ENCODE data around the gene DCC.

Gene DCC

DNA sequence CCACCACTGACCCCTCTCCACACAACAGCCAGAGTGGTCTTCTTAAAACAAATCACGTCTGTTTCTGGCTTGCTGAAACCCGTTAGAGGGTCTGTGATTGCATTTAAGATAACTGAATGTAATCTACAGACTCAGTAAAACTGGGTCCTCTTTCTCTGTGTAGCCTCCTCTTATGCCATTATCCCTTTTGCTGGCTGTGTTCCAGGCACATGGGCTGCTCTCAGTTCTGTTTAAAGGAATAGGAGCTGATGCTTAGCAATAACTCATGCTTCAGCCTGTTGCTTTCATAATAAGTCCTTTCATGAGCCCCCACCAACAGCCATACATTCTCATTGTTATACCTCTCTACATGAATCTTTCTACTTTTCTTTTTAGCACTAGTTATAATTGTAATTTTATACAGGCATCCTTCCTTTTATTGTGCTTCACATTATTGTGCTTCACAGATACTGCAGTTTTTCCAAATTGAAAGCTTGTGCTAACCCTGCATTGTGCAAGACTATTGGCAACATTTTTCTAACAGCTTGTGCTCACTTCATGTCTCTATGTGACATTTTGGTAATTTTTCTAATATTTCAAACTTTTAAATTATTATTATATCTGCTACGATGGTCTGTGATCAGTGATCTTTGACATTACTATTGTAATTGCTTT lies 1101.9 kb downstream of the DCC start:
- H3K9ac ChIP-seq, result no peak overlapping the region
- no peaks in the 10 kb centered on the region for H3K79me2 ChIP-seq
- no peaks in the 10 kb centered on the region for H3K27me3 ChIP-seq (ENCODE audit: control insufficient read depth, insufficient read depth, low read length)
- H3K4me3 ChIP-seq (ENCODE audit: low read depth, low read length), result no peak overlapping the region
- TF ChIP-seq, protein P1, sequence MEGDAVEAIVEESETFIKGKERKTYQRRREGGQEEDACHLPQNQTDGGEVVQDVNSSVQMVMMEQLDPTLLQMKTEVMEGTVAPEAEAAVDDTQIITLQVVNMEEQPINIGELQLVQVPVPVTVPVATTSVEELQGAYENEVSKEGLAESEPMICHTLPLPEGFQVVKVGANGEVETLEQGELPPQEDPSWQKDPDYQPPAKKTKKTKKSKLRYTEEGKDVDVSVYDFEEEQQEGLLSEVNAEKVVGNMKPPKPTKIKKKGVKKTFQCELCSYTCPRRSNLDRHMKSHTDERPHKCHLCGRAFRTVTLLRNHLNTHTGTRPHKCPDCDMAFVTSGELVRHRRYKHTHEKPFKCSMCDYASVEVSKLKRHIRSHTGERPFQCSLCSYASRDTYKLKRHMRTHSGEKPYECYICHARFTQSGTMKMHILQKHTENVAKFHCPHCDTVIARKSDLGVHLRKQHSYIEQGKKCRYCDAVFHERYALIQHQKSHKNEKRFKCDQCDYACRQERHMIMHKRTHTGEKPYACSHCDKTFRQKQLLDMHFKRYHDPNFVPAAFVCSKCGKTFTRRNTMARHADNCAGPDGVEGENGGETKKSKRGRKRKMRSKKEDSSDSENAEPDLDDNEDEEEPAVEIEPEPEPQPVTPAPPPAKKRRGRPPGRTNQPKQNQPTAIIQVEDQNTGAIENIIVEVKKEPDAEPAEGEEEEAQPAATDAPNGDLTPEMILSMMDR (IDR thresholded peaks at IDR 0.05), result no peak
- no peaks in the 10 kb centered on the region for H3K36me3 ChIP-seq (ENCODE audit: control insufficient read depth, insufficient read depth, low read length)
- H2AFZ ChIP-seq, result no peak overlapping the region
- H3K27ac ChIP-seq, result no peak overlapping the region
- no peaks in the 10 kb centered on the region for H3K4me1 ChIP-seq
- no peak overlapping the region for H3K4me2 ChIP-seq (ENCODE audit: low read length)
- no peaks in the 10 kb centered on the region for H3K9me3 ChIP-seq (ENCODE audit: control insufficient read depth, low read length)

- Histone ChIP-seq H3K9me3 (ENCODE audit: control insufficient read depth, low read length) (no peaks in the 10 kb centered on the region), H3K4me3 (ENCODE audit: low read depth, low read length) (no peak overlapping the region), H3K4me2 (ENCODE audit: low read length) (no peak overlapping the region), H3K79me2 (no peaks in the 10 kb centered on the region), H3K9ac (no peak overlapping the region), H3K27me3 (ENCODE audit: control insufficient read depth, insufficient read depth, low read length) (no peaks in the 10 kb centered on the region), H3K4me1 (no peaks in the 10 kb centered on the region), H3K36me3 (ENCODE audit: control insufficient read depth, insufficient read depth, low read length) (no peaks in the 10 kb centered on the region), H2AFZ (no peak overlapping the region), H3K27ac (no peak overlapping the region)
- TF ChIP-seq, protein P1 (IDR thresholded peaks at IDR 0.05), result no peak
These were observed 1102.4 kb downstream of the DCC start for GRCh38 chr18:53442415-53442783.

DNA sequence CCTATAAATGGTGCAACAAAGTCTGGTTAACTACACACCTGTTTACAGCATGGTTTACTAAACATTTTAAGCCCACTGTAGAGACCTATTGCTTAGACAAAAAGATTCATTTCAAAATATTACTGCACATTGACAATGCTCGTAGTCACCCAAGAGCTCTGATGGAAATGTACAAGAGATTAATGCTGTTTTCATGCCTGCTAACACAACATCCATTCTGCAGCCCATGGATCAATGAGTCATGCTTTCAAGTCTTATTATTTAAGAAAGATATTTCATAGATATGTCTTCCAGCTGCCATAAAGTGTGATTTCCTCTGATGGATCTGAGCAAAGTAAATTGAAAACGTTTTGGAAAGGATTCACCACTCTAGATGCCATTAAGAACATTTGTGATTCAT lies 1103.3 kb downstream of the DCC start:
- Histone ChIP-seq H3K27me3 (ENCODE audit: control insufficient read depth, insufficient read depth, low read length) (no peaks in the 10 kb centered on the region), H3K27ac (no peak overlapping the region), H3K4me2 (ENCODE audit: low read length) (no peak overlapping the region), H3K36me3 (ENCODE audit: control insufficient read depth, insufficient read depth, low read length) (no peaks in the 10 kb centered on the region), H2AFZ (no peak overlapping the region), H3K79me2 (no peaks in the 10 kb centered on the region), H3K4me3 (ENCODE audit: low read depth, low read length) (no peak overlapping the region), H3K9me3 (ENCODE audit: control insufficient read depth, low read length) (no peaks in the 10 kb centered on the region), H3K4me1 (no peaks in the 10 kb centered on the region), H3K9ac (no peak overlapping the region)
- TF ChIP-seq, protein P1 (IDR thresholded peaks at IDR 0.05), result no peak

DNA sequence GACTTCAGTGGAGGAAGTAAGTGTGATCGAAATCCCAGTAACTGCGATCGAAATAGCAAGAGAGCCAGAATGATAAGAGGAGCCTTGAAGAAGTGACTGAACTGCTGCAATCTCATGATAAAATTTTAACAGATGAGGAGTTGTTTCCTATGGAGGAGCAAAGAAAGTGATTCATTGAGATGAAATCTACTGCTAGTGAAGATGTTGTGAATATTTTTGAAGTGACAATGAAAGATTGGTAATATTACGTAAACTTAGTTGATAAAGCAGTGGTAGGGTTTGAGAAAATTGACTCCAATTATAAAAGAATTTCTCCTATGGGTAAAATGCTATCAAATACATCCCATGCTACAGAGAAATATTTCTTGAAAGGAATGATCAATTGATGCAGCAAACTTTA lies 1103.8 kb downstream of the DCC start:
- Histone ChIP-seq H3K27ac (no peak overlapping the region), H3K4me3 (ENCODE audit: low read depth, low read length) (no peak overlapping the region), H3K9ac (no peak overlapping the region), H3K36me3 (ENCODE audit: control insufficient read depth, insufficient read depth, low read length) (no peaks in the 10 kb centered on the region), H3K4me2 (ENCODE audit: low read length) (no peak overlapping the region), H3K27me3 (ENCODE audit: control insufficient read depth, insufficient read depth, low read length) (no peaks in the 10 kb centered on the region), H3K4me1 (no peaks in the 10 kb centered on the region), H3K79me2 (no peaks in the 10 kb centered on the region), H2AFZ (no peak overlapping the region), H3K9me3 (ENCODE audit: control insufficient read depth, low read length) (no peaks in the 10 kb centered on the region)
- TF ChIP-seq, protein P1 (IDR thresholded peaks at IDR 0.05), result no peak

GRCh38 chr18:53451902-53452301 lies 1111.9 kb downstream of the DCC start:
- Histone ChIP-seq H3K27ac (no peak overlapping the region), H3K4me3 (ENCODE audit: low read depth, low read length) (no peak overlapping the region), H3K9ac (no peak overlapping the region), H2AFZ (no peak overlapping the region), H3K4me1 (no peaks in the 10 kb centered on the region), H3K79me2 (no peaks in the 10 kb centered on the region), H3K9me3 (ENCODE audit: control insufficient read depth, low read length) (no peaks in the 10 kb centered on the region), H3K4me2 (ENCODE audit: low read length) (no peak overlapping the region), H3K36me3 (ENCODE audit: control insufficient read depth, insufficient read depth, low read length) (no peaks in the 10 kb centered on the region), H3K27me3 (ENCODE audit: control insufficient read depth, insufficient read depth, low read length) (no peaks in the 10 kb centered on the region)
- TF ChIP-seq, protein P1 (IDR thresholded peaks at IDR 0.05), result no peak
